ENCODE measurements around the gene NUP188. TPM values are rescaled to one million over a fixed set of nuclear protein-coding genes. Genes with fewer than 3 reads are reported as not detected.
"Not testable (repeated sequence)": the region's sequence is repeated elsewhere in the genome, so short reads cannot be mapped to it uniquely, and the experiment has no call there.

The NUP188 gene
- total RNA-seq, 2 donors from 2014 or later = 33.2 to 34.1 TPM

- DNase-seq (ENCODE audit: low spot score) = no peak
- intact Hi-C loops (cut with DNase I) = loop anchor here in 1 of 2 donors (1.0 kb wide), 1 partner anchor 36 kb away; no protein-coding TSS in a partner anchor
Observed at GRCh38 chr9:129002992-129003391, 55.5 kb downstream of the NUP188 start.

GRCh38 chr9:129004173-129004572 is 56.7 kb downstream of the NUP188 start:
- DNase-seq (ENCODE audit: low spot score); intact Hi-C loops (cut with DNase I): not testable (repeated sequence)

GRCh38 chr9:129005336-129005997 is 58.0 kb downstream of the NUP188 start:
- intact Hi-C loops (cut with DNase I) = no loop called here
- DNase-seq (ENCODE audit: low spot score) = no peak

DNA sequence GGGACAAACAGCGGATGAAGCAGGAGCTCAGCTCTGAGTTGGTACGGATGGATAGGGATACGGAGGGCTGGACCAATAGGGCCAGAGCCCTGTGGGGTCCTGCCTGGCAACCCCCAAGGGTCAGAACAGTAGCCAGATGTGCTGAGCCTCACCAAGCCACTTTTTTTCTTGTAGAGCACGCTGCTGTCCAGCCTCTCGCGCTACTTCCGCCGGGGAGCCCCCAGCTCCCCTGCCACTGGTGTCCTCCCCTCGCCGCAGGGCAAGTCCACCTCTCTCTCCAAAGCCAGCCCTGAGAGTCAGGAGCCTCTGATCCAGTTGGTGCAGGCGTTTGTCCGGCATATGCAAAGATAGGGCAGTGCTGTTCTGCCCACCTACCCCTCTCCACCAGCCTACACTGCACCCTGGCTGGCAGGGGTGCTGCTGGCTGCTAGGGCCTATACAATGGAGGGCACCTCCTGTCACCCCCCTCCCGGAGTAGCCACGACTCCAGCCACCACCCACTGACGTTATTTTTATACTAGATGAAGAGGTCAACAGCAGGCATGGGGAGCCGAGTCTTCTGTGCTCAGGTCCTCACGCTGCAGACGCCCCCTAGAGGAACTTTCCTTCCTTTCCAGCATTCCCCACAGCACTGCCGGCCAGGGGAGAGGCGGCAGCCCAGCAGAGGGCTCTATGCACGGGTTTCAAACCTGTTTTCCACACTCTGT is 59.0 kb downstream of the NUP188 start:
- DNase-seq (ENCODE audit: low spot score) = peak; percentile 90
- intact Hi-C loops (cut with DNase I) = no loop called here

DNA sequence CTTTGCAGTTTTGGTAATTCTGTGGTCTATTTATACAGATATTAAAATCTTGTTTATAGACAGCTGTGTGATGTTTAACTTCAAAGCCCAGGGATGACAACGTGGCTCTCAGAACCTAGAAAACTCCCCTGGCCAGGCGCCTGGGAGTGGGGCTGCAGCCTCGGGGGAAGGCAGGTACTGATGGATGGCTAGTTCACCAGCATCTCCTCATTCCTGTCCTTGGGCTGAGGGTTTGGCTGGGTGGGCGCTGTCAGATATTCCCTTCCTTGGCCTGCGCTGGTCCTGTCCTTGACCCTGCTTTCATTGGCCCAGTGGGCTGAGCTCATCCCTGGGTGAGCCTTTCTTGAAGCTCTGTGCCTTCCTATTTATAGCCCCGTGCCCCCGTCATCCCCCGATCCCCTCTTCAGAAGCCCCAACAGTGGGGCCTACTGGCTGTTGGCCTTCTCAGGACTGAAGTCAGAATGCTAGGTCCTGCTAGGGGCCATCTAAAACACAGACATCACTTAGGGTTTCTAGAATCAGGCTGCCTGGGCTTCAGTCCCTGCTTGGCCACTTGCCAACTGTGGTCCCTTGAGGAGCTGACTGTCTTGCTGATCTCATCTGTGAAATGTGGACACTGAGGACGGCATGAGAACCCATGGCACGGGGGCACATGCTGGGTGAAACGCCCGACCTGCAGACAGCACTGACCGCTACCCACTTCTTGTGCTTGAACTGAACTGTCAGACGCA is 59.7 kb downstream of the NUP188 start:
- DNase-seq (ENCODE audit: low spot score) = peak; percentile 88

GRCh38 chr9:129007766-129008468 is 60.4 kb downstream of the NUP188 start:
- no peak for DNase-seq (ENCODE audit: low spot score)
- intact Hi-C loops (cut with DNase I) = no loop called here

More for the DNA sequence above, 59.7 kb downstream of the NUP188 start:
- intact Hi-C loops (cut with DNase I) = no loop called here

- intact Hi-C loops (cut with DNase I) = no loop called here
- no peak for DNase-seq (ENCODE audit: low spot score)
Observed at GRCh38 chr9:129008469-129008965, 61.0 kb downstream of the NUP188 start.

DNA sequence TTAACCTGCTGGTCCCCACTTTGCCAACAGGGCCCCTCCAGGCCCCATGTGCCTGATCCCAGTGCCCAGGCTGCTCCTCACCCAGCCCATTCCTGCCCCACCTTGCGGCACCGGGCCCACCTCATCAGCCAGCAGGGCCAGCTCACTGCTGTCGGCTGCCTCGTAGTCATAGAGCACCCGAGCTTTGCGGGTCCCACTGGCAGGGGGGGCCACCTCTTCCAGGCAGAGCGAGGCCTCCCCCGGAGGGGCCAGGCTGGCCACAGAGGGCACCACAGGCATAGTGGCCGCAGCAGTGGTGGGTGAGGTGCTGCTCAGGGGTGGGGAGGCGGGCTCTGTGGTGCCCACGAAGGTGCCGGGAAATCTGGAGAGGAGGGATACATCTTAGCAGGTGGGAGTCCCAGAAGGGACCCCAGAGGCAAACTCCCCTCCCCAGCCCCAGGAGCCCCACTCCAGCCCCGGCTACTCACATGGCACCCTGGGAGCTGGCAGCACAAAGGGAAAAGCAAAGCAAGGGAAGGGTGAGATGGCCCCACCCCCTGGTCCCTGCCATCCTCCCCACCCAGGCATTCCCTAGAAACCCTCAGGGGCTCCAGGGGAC is 61.6 kb downstream of the NUP188 start:
- intact Hi-C loops (cut with DNase I) = no loop called here
- DNase-seq (ENCODE audit: low spot score) = no peak

GRCh38 chr9:129009584-129010141 is 62.2 kb downstream of the NUP188 start:
- no peak for DNase-seq (ENCODE audit: low spot score)
- intact Hi-C loops (cut with DNase I) = no loop called here

DNA sequence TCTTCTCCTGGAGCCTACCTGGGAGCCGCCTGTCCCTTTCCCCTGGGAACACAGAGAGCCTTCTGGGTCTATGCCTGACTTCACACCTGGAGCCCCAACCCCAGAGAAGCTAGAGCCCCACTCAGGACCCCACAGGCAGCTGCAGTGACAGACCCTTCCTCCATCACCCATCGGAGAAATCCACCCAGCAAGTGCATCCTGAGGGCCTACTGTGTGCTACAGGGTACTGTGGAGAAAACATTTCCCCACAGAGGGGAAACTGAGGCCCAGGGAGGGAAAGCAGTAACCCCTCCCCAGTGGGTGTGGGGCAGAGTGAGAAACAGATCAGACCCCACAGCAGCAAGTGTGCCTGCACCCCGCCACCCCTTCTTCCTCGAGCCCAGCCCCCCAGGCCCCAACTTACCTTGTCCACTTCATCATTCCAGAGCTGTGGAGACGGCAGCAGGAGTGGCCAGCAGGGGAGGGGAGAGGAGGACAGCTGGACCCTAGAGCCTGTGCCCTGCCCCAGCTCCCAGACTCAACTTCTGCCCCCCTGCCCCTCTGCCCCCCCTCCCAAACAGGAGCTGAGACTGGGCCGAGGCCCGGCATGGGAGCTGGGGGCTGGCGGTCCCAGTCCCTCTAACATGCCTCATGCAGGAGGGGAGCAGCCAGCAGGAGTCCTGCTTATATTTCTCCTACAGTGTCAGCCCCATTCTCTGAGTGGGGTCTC is 62.9 kb downstream of the NUP188 start:
- intact Hi-C loops (cut with DNase I) = no loop called here
- DNase-seq (ENCODE audit: low spot score) = no peak

- intact Hi-C loops (cut with DNase I) = no loop called here
- DNase-seq (ENCODE audit: low spot score) = no peak
Observed at GRCh38 chr9:129011170-129011569, 63.7 kb downstream of the NUP188 start.

GRCh38 chr9:129011761-129012181 is 64.3 kb downstream of the NUP188 start:
- no peak for DNase-seq (ENCODE audit: low spot score)
- intact Hi-C loops (cut with DNase I) = no loop called here

DNA sequence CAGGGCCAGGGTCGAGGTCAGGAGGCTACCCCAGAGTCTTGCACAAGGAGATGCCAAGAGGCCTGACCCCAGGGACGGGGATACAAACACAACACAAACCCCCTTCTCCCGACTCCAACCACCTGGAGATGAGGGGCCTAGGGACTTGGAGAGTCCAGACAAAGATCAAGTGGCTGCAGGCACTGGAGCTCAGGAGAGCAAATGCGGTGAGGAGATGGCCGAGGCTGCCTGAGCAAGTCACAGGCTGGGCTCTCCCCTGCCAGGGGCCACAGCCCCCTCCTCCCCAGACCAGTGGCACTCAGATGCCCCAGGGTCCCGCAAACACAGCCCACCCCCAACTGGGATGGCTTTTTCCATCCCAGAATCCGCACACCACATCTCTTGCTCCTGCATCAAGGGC is 64.8 kb downstream of the NUP188 start:
- DNase-seq (ENCODE audit: low spot score) = no peak
- intact Hi-C loops (cut with DNase I) = no loop called here

- intact Hi-C loops (cut with DNase I) = no loop called here
- DNase-seq (ENCODE audit: low spot score) = no peak
Observed at GRCh38 chr9:129012893-129013448, 65.5 kb downstream of the NUP188 start.

- no peak for DNase-seq (ENCODE audit: low spot score)
- intact Hi-C loops (cut with DNase I) = no loop called here
Observed at GRCh38 chr9:129013674-129014073, 66.2 kb downstream of the NUP188 start.

- no peak for DNase-seq (ENCODE audit: low spot score)
- intact Hi-C loops (cut with DNase I) = no loop called here
Observed at GRCh38 chr9:129014124-129014523, 66.6 kb downstream of the NUP188 start.

DNA sequence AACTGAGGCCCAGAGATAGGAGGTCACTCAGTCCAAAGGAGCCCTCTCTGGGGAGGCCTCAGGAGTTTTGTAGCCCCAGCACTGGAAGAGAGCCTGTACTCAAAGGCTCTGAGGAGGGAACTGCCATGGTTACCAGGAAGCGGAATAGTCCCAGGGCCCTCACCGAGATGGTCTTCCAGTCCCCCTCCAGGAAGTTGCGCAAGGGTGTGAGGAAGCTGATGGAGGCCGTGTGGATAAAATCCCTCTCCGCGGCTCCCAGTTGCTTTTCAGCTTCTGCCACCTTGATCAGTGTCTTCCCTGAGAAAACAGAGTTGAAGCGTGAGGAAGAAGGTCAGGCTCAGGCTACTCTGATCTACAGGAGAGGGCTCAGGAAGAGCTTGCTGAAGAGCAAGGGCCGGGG is 67.1 kb downstream of the NUP188 start:
- no peak for DNase-seq (ENCODE audit: low spot score)

GRCh38 chr9:129021091-129021490 is 73.6 kb downstream of the NUP188 start:
- DNase-seq (ENCODE audit: low spot score) = no peak
- intact Hi-C loops (cut with DNase I) = no loop called here

More for the DNA sequence above, 67.1 kb downstream of the NUP188 start:
- intact Hi-C loops (cut with DNase I) = no loop called here
